Camera-type eye (tissue), 1 donor: ENCODE results near the gene C17orf78. TPM values are rescaled to one million over a fixed set of nuclear protein-coding genes. Genes with fewer than 3 reads are reported as not detected.

ENCODE experiments used
- total RNA-seq: library from RNA; depleted of rRNA; stranded (reverse); fragments of >200 nt; gene quantifications from one replicate; pipeline ENCODE4 v1.2.3, GENCODE V29; 2014

Gene C17orf78
- not detected for total RNA-seq

GRCh38 chr17:37375706-37376105 lies at the start of gene C17orf78:
C17orf78 (plus strand) TSS chr17:37375985; CDS start chr17:37376093, 108 bp downstream.

GRCh38 chr17:37406635-37407461 lies 31.1 kb downstream of the C17orf78 start, which contains the start of the genes ACACA and TADA2A:
ACACA (minus strand) TSS chr17:37406836; CDS start chr17:37406299, 537 bp downstream.
TADA2A (plus strand) TSS chr17:37406886; CDS start chr17:37411366, 4,480 bp downstream.

Other genes with a start within 250 kb of the C17orf78 start
- 70.8 TPM for gene ACACA, start 30.9 kb downstream of the C17orf78 start, total RNA-seq
- gene TADA2A, start 30.9 kb downstream of the C17orf78 start, total RNA-seq: 33.6 TPM
- gene DUSP14, start 113.9 kb downstream of the C17orf78 start, total RNA-seq: 9.7 TPM
- gene SYNRG, start 233.4 kb downstream of the C17orf78 start, total RNA-seq: 54.7 TPM